HG02884 (cell line): ENCODE data around the gene TELO2.

ENCODE experiments used
- ATAC-seq: cut with Tn5 transposase; IDR thresholded peaks from one replicate; pipeline ENCODE4 v1.9.1; 2021; ENCODE audit warnings: mild to moderate bottlenecking, moderate library complexity; ENCODE audit not compliant: unreplicated experiment

The TELO2 gene

GRCh38 chr16:1550069-1550468, 56.9 kb downstream of the TELO2 start:
- ATAC-seq = no peak

DNA sequence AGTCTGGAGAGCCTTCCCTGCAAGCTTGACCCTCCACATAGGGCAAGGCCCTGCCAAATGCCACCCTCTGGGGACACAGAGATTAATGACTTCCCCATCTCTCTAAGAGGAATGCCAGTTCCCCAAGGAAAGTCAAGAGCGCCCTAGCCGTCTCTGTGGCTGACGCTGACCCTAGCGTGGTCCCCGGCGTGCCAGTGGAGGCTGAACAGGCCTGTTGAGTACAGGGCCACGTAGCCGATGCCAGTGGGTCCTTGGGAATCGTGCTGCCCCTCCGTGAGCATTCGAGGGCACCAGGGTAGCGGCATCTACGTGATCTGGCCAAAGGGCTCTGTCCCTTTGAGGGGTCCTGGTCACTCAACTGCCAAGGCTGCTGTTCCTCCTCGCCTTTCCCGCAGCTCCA, 57.5 kb downstream of the TELO2 start:
- no peak for ATAC-seq

DNA sequence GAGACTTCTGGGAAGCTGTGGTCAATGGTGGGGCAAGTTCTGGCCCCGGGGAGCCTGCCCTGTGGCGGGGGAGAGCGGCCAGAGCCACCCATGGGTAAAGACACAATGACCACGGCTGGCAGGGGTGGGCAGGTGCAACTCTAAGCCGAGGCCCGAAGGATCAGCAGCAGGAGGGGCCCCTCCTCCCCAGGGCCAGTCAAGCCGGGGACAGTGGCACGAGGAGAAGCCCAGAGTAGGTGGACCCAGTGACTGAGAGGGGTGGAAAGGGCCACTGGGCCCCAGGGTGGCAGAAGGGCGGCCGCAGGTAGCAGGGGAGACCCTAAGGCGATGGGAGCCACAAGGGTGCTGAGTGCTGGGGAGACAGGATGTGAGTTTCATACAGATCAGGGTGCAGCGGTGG, 58.0 kb downstream of the TELO2 start:
- no peak for ATAC-seq

DNA sequence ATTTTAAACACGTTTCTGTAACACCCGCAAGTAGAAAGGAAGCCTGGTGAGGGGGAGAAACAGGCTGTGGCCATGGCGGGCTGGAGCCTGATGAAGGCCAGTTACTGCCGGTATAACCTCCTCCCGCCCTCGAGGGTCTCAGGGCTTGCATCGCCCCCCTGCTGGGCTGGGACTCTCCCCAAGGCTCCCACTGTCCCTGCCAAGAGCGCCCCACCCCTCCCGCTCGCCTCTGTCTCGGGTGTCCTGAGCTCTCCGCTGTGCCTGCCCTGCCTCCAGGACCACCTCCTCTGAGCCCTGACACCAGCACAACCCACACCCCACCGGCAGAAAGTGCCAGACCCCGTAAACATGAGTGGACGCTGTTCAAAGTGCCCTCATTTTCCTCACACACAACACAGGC, 59.0 kb downstream of the TELO2 start:
- ATAC-seq = no peak

GRCh38 chr16:1553946-1554825, 61.0 kb downstream of the TELO2 start:
- no peak for ATAC-seq

DNA sequence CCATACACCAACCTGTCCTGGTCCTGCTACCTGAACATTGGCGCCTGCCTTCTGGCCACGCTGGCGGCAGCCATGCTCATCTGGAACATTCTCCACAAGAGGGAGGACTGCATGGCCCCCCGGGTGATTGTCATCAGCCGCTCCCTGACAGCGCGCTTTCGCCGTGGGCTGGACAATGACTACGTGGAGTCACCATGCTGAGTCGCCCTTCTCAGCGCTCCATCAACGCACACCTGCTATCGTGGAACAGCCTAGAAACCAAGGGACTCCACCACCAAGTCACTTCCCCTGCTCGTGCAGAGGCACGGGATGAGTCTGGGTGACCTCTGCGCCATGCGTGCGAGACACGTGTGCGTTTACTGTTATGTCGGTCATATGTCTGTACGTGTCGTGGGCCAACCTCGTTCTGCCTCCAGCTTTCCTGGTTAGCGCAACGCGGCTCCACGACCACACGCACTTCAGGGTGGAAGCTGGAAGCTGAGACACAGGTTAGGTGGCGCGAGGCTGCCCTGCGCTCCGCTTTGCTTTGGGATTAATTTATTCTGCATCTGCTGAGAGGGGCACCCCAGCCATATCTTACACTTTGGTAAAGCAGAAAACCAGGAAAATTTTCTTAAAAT, 61.8 kb downstream of the TELO2 start:
- ATAC-seq = no peak

GRCh38 chr16:1556254-1556653, 63.1 kb downstream of the TELO2 start:
- no peak for ATAC-seq

DNA sequence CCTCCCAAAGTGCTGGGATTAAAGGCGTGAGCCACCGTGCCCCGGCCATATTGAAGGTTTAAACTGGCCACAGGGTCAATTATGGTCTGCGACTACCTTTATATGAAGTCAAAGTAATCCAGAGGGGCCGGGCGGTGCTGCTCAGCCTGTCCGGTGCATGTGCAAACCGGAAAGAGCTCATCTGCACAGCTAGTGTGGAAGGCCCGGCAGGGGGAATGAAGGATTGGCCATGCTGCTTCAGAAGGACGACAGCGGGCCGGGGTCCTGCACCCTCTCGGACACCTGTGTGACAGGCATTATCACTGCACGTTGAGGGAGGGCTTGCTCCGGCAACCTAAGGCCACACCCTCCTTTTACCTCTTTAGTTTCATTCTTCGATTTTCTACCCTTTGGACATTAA, 63.9 kb downstream of the TELO2 start:
- ATAC-seq = no peak

- no peak for ATAC-seq
Observed at GRCh38 chr16:1557576-1557975, 64.4 kb downstream of the TELO2 start.

DNA sequence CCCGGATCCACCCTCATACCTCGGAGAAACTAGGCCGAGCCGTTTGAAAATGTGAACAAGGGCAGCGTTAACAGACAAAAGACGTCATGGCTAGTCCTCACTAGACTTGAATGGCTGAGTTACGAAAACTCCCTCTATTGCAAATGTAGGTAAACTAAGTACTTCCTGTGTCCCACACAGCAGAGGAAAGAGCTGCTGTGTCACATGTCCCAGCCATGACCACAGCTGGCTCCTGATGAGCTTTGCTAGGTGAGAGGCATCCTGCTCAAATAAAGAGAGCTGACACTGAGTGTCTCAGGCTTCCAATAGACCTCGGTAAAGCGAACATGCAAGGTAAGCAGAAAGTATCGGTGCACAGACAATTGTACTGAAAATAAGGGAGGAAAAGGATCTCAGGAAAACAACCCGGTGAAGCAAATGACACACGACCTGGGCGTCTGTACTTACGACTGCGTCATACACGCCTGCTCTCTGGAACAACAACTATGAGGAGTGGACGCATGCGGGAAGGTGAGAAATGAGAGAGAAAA, 66.4 kb downstream of the TELO2 start:
- no peak for ATAC-seq
